SK-N-SH (cell line): ENCODE results near the gene TCFL5. TPM values are rescaled to one million over a fixed set of nuclear protein-coding genes. Genes with fewer than 3 reads are reported as not detected.

Experiments
- CTCF ChIA-PET: fragments of 300-600, 350-600 bp; formaldehyde crosslinking; extraction: SDS; loops from one replicate; lab custom pipeline; 2021; lab: Yijun Ruan, JAX
- POLR2A ChIA-PET: fragments of 350-600 bp; sonication (Branson Sonifier 250); formaldehyde crosslinking; extraction: SDS; loops from one replicate; lab custom pipeline; 2020; ENCODE audit warnings: antibody characterized with exemption, inconsistent platforms; lab: Yijun Ruan, JAX
- DNase-seq: peaks from one replicate; pipeline ENCODE4 v3.0.0; 2012
- H2AFZ ChIP-seq: fragments of 200-600 bp; sonication (generic); 2 replicates; pipeline ENCODE4 v1.8.1; 2016; ENCODE audit warnings: antibody characterized with exemption, mild to moderate bottlenecking, low read depth
- H3F3A ChIP-seq: fragments of 200-600 bp; sonication (generic); replicated peaks from 2 replicates; pipeline ENCODE3; 2016; ENCODE audit warnings: antibody characterized with exemption, mild to moderate bottlenecking; ENCODE audit not compliant: insufficient read depth
- H3K27ac ChIP-seq, 2 experiments: fragments of 200-500 bp in 1 of 2; fragments of 200-600 bp in 1 of 2; sonication (Bioruptor generic) in 1 of 2; sonication (generic), shearing (Covaris generic) in 1 of 2; 2 replicates each; pipeline versions ENCODE4 v1.5.1 to v1.6.1; 2014 to 2016; ENCODE audit warnings: low read depth in 2 of 2, inconsistent platforms in 1 of 2, low read length in 1 of 2, mild to moderate bottlenecking in 1 of 2, mixed read lengths in 1 of 2
- H3K27me3 ChIP-seq: fragments of 200-600 bp; sonication (generic), shearing (Covaris generic); 2 replicates; pipeline ENCODE4 v1.6.1; 2016; ENCODE audit warnings: mixed run types; ENCODE audit not compliant: insufficient read depth
- H3K36me3 ChIP-seq, 2 experiments: fragments of 200-500 bp in 1 of 2; fragments of 200-600 bp in 1 of 2; sonication (Bioruptor generic) in 1 of 2; sonication (generic) in 1 of 2; replicated peaks in 1 of 2; 2 replicates each; pipeline versions ENCODE3 to v1.5.1; 2014 to 2016; ENCODE audit warnings: low read length in 1 of 2, mild to moderate bottlenecking in 1 of 2; ENCODE audit not compliant: insufficient read depth in 2 of 2, control insufficient read depth in 1 of 2
- H3K4me1 ChIP-seq, 2 experiments: fragments of 200-500 bp in 1 of 2; fragments of 200-600 bp in 1 of 2; sonication (Bioruptor generic) in 1 of 2; sonication (generic), shearing (Covaris generic) in 1 of 2; 2 replicates each; pipeline versions ENCODE4 v1.5.1 to v1.6.1; 2014 to 2016; ENCODE audit warnings: low read depth in 1 of 2, low read length in 1 of 2, mixed run types in 1 of 2; ENCODE audit not compliant: insufficient read depth in 2 of 2, control insufficient read depth in 1 of 2
- H3K4me2 ChIP-seq: fragments of 200-600 bp; sonication (generic), shearing (Covaris generic); 2 replicates; pipeline ENCODE4 v1.6.1; 2017; ENCODE audit warnings: mixed run types
- H3K4me3 ChIP-seq, 2 experiments: fragments of 200-500 bp in 1 of 2; fragments of 200-600 bp in 1 of 2; sonication (Bioruptor generic) in 1 of 2; sonication (generic), shearing (Covaris generic) in 1 of 2; 2 replicates each; pipeline versions ENCODE4 v1.5.1 to v1.8.1; 2014 to 2016; ENCODE audit warnings: low read depth in 2 of 2, inconsistent platforms in 1 of 2, low read length in 1 of 2, mild to moderate bottlenecking in 1 of 2, mixed read lengths in 1 of 2, moderate library complexity in 1 of 2
- H3K79me2 ChIP-seq: fragments of 200-600 bp; sonication (generic); 2 replicates; pipeline ENCODE4 v1.8.1; 2017; ENCODE audit warnings: mild to moderate bottlenecking; ENCODE audit not compliant: insufficient read depth
- H3K9ac ChIP-seq: fragments of 200-600 bp; sonication (generic); 2 replicates; pipeline ENCODE4 v1.6.1; 2017; ENCODE audit warnings: mixed run types
- H3K9me2 ChIP-seq: fragments of 200-600 bp; sonication (generic); 2 replicates; pipeline ENCODE4 v1.6.1; 2017; ENCODE audit warnings: mixed run types
- H3K9me3 ChIP-seq: fragments of 200-600 bp; sonication (generic); 2 replicates; pipeline ENCODE4 v1.6.1; 2017; ENCODE audit warnings: mixed run types, mild to moderate bottlenecking, moderate library complexity
- H4K20me1 ChIP-seq: fragments of 200-600 bp; sonication (generic); 2 replicates; pipeline ENCODE4 v1.6.1; 2017; ENCODE audit warnings: mild to moderate bottlenecking, mixed run types; ENCODE audit not compliant: insufficient read depth
- EP300 ChIP-seq, 2 experiments: IDR thresholded peaks; 2 replicates each; pipeline versions ENCODE4 v1.4.0 to v1.6.1; 2012; ENCODE audit warnings: borderline replicate concordance in 1 of 2, low read depth in 1 of 2, low read length in 1 of 2
- JUND ChIP-seq: IDR thresholded peaks from 2 replicates; pipeline ENCODE4 v1.4.0; 2012
- MAX ChIP-seq: IDR thresholded peaks from 2 replicates; pipeline ENCODE4 v1.4.0; 2012; ENCODE audit warnings: low read depth
- MEF2A ChIP-seq: IDR thresholded peaks from 2 replicates; pipeline ENCODE4 v1.4.0; 2012; ENCODE audit warnings: low read depth, borderline replicate concordance
- REST ChIP-seq: IDR thresholded peaks from 2 replicates; pipeline ENCODE4 v1.6.1; 2012; ENCODE audit warnings: mild to moderate bottlenecking, low read depth, low read length, moderate library complexity
- RFX5 ChIP-seq: IDR thresholded peaks from 2 replicates; pipeline ENCODE4 v1.6.1; 2012; ENCODE audit warnings: mild to moderate bottlenecking, improper control_type of control experiment, low read length
- YY1 ChIP-seq: IDR thresholded peaks from 2 replicates; pipeline ENCODE4 v1.4.0; 2012; ENCODE audit warnings: low read depth, mild to moderate bottlenecking
- WGBS: methylation state at CpG from one replicate; pipeline ENCODE4 v1.1.6; 2017; ENCODE audit warnings: low lambda C conversion rate; 5-methylcytosine and 5-hydroxymethylcytosine counted together
- polyA plus RNA-seq, 3 experiments: library from polyadenylated mRNA; depleted of rRNA; stranded (reverse); fragments of >200 nt; gene quantifications; 2 replicates each; pipeline ENCODE4 v1.2.3, GENCODE V29; 2012

TCFL5 gene
- polyA plus RNA-seq, 1 of the 3 experiments (the other 2 are of a cell fraction), result 10.1 TPM

GRCh38 chr20:62832951-62833391 lies 28.7 kb downstream of the TCFL5 start:
- H3F3A ChIP-seq, result no peaks in the 10 kb centered on the region
- no peaks in the 10 kb centered on the region for H3K27me3 ChIP-seq
- WGBS, result 82% methylated on average over 14 of the region's 14 CpGs
- TF ChIP-seq MAX (no peak), YY1 (no peak), EP300 (IDR thresholded peaks at IDR 0.05; ENCODE audit: borderline replicate concordance in 1 of 2, low read depth in 1 of 2, low read length in 1 of 2) (no peak)
- peaks cover 0 to 22% of the 10 kb centered on the region in 2 experiments; a peak in 1 of 4 replicates for H3K4me1 ChIP-seq
- no peaks in the 10 kb centered on the region for H3K9me3 ChIP-seq
- peak; percentile 69 for DNase-seq
- H3K9ac ChIP-seq, result no peak overlapping the region
- ChIA-PET POLR2A (no interaction called here), CTCF (interaction anchor here (0.7 to 3.0 kb wide), 3 partner anchors 11 to 44 kb away, joined by 3 to 21 read pairs (median 4); no protein-coding TSS in a partner anchor)
- H4K20me1 ChIP-seq, result no peaks in the 10 kb centered on the region
- no peaks in the 10 kb centered on the region for H3K79me2 ChIP-seq
- no peak overlapping the region for H2AFZ ChIP-seq
- H3K27ac ChIP-seq, result peak overlapping the region in 1 of 2 experiments; percentile 30; a peak in 1 of 4 replicates
- no peak overlapping the region for H3K4me3 ChIP-seq
- no peak overlapping the region for H3K4me2 ChIP-seq
- H3K36me3 ChIP-seq, result no peaks in the 10 kb centered on the region
- H3K9me2 ChIP-seq, result no peaks in the 10 kb centered on the region

GRCh38 chr20:62832212-62832922 lies 29.3 kb downstream of the TCFL5 start:
- no peak overlapping the region for H3K4me3 ChIP-seq
- ChIA-PET POLR2A (no interaction called here), CTCF (interaction anchor here (0.5 to 3.0 kb wide), 4 partner anchors 10 to 224 kb away, joined by 3 to 21 read pairs (median 4); no protein-coding TSS in a partner anchor)
- no peak overlapping the region for H2AFZ ChIP-seq
- peaks cover 0 to 22% of the 10 kb centered on the region in 2 experiments; a peak in 1 of 4 replicates for H3K4me1 ChIP-seq
- no peaks in the 10 kb centered on the region for H3K9me2 ChIP-seq
- H3K36me3 ChIP-seq, result no peaks in the 10 kb centered on the region
- H3F3A ChIP-seq, result no peaks in the 10 kb centered on the region
- TF ChIP-seq REST, result no peak
- no peak for TF ChIP-seq RFX5
- TF ChIP-seq JUND, result no peak
- TF ChIP-seq MEF2A, result no peak
- peak; percentile 21 for DNase-seq
- H4K20me1 ChIP-seq, result no peaks in the 10 kb centered on the region
- H3K27me3 ChIP-seq, result no peaks in the 10 kb centered on the region
- 87% methylated on average over 16 of the region's 22 CpGs for WGBS
- no peaks in the 10 kb centered on the region for H3K79me2 ChIP-seq
- no peaks in the 10 kb centered on the region for H3K9me3 ChIP-seq
- peak overlapping the region in 1 of 2 experiments; percentile 30; a peak in 1 of 4 replicates for H3K27ac ChIP-seq
- no peak overlapping the region for H3K9ac ChIP-seq
- H3K4me2 ChIP-seq, result no peak overlapping the region
